KMS-11 (cell line): ENCODE data around the gene DAGLB.

Experiments used
- H2AFZ ChIP-seq: fragments of 200-600 bp; sonication (generic); 2 replicates; pipeline ENCODE4 v1.6.1; 2016; ENCODE audit warnings: antibody characterized with exemption, mixed run types, low read depth
- H3K27ac ChIP-seq: fragments of 200-600 bp; sonication (generic); 2 replicates; pipeline ENCODE4 v1.6.1; 2016; ENCODE audit warnings: mild to moderate bottlenecking, mixed run types
- H3K27me3 ChIP-seq: fragments of 200-600 bp; sonication (generic); 2 replicates; pipeline ENCODE4 v1.6.1; 2017; ENCODE audit warnings: mild to moderate bottlenecking, low read depth, mixed run types, moderate library complexity; ENCODE audit not compliant: insufficient read depth
- H3K36me3 ChIP-seq: fragments of 200-600 bp; sonication (generic); 2 replicates; pipeline ENCODE4 v1.6.1; 2017; ENCODE audit warnings: mild to moderate bottlenecking, mixed run types; ENCODE audit not compliant: insufficient read depth
- H3K4me1 ChIP-seq: fragments of 200-600 bp; sonication (generic); 2 replicates; pipeline ENCODE4 v1.6.1; 2016; ENCODE audit warnings: mild to moderate bottlenecking, low read depth, mixed run types; ENCODE audit not compliant: poor library complexity, severe bottlenecking
- H3K4me2 ChIP-seq: fragments of 200-600 bp; sonication (generic); 2 replicates; pipeline ENCODE4 v1.7.0; 2016; ENCODE audit warnings: mild to moderate bottlenecking, mixed run types
- H3K4me3 ChIP-seq: fragments of 200-600 bp; sonication (generic); IDR thresholded peaks from 2 replicates; pipeline ENCODE4 v1.6.1; 2017; ENCODE audit warnings: low read depth, low read length, mixed read lengths; ENCODE audit not compliant: insufficient read depth
- H3K79me2 ChIP-seq: fragments of 200-600 bp; sonication (generic); 2 replicates; pipeline ENCODE4 v1.6.1; 2016; ENCODE audit warnings: low read depth, mixed run types; ENCODE audit not compliant: insufficient read depth
- H3K9ac ChIP-seq: fragments of 200-600 bp; sonication (generic); 2 replicates; pipeline ENCODE4 v1.6.1; 2016; ENCODE audit warnings: mild to moderate bottlenecking, mixed run types
- H4K20me1 ChIP-seq: fragments of 200-600 bp; sonication (generic); 2 replicates; pipeline ENCODE4 v1.6.1; 2016; ENCODE audit warnings: mild to moderate bottlenecking, mixed run types; ENCODE audit not compliant: insufficient read depth
- CTCF ChIP-seq: fragments of 200-600 bp; sonication (generic); conservative IDR thresholded peaks from 2 replicates; pipeline ENCODE4 v1.6.1; 2017; ENCODE audit warnings: low read depth, mild to moderate bottlenecking, antibody characterized with exemption, low read length, moderate library complexity, mixed read lengths

Gene DAGLB

GRCh38 chr7:6480323-6480660, 32.5 kb upstream of the DAGLB start:
- no peak overlapping the region for H3K4me3 ChIP-seq

GRCh38 chr7:6479067-6479466, 31.3 kb upstream of the DAGLB start:
- H3K9ac ChIP-seq: no peak overlapping the region
- peaks cover 41% of the 10 kb centered on the region for H3K4me1 ChIP-seq
- H3K79me2 ChIP-seq: peaks cover 99% of the 10 kb centered on the region
- H3K27me3 ChIP-seq: no peaks in the 10 kb centered on the region
- H2AFZ ChIP-seq: no peak overlapping the region
- no peak overlapping the region for H3K4me2 ChIP-seq
- peaks cover 35% of the 10 kb centered on the region for H4K20me1 ChIP-seq
- no peaks in the 10 kb centered on the region for H3K36me3 ChIP-seq
- no peak for TF ChIP-seq CTCF
- H3K4me3 ChIP-seq: no peak overlapping the region
- no peak overlapping the region for H3K27ac ChIP-seq

More at GRCh38 chr7:6480323-6480660, 32.5 kb upstream of the DAGLB start:
- Histone ChIP-seq H3K36me3 (no peaks in the 10 kb centered on the region), H3K9ac (no peak overlapping the region), H3K27me3 (no peaks in the 10 kb centered on the region), H3K27ac (no peak overlapping the region), H3K4me1 (peaks cover 45% of the 10 kb centered on the region), H2AFZ (no peak overlapping the region), H3K4me2 (no peak overlapping the region), H3K79me2 (peaks cover 87% of the 10 kb centered on the region), H4K20me1 (peaks cover 34% of the 10 kb centered on the region)
- no peak for TF ChIP-seq CTCF

GRCh38 chr7:6478186-6478585, 30.4 kb upstream of the DAGLB start:
- Histone ChIP-seq H3K79me2 (peaks cover 100% of the 10 kb centered on the region), H3K27me3 (no peaks in the 10 kb centered on the region), H3K9ac (no peak overlapping the region), H3K4me1 (peaks cover 41% of the 10 kb centered on the region), H3K27ac (no peak overlapping the region), H3K4me2 (no peak overlapping the region; the same call in 1 of the 2 replicates), H2AFZ (no peak overlapping the region), H4K20me1 (peaks cover 35% of the 10 kb centered on the region), H3K4me3 (no peak overlapping the region), H3K36me3 (0 out of 2 replicates have a peak, but pooled peaks cover 3% of the 10 kb centered on the region)
- no peak for TF ChIP-seq CTCF

- Histone ChIP-seq H2AFZ (no peak overlapping the region), H3K36me3 (0 out of 2 replicates have a peak, but pooled peaks cover 4% of the 10 kb centered on the region), H3K79me2 (peaks cover 92% of the 10 kb centered on the region), H3K4me2 (no peak overlapping the region), H4K20me1 (peaks cover 28% of the 10 kb centered on the region), H3K9ac (no peak overlapping the region), H3K27me3 (no peaks in the 10 kb centered on the region), H3K4me3 (no peak overlapping the region), H3K27ac (no peak overlapping the region), H3K4me1 (peaks cover 34% of the 10 kb centered on the region)
- TF ChIP-seq CTCF: no peak
Measured at GRCh38 chr7:6477318-6477660, 29.5 kb upstream of the DAGLB start.
